ENCODE results near the gene CTBP1. TPM values are rescaled to one million over a fixed set of nuclear protein-coding genes. Genes with fewer than 3 reads are reported as not detected.
A peak's percentile ranks its signal among the peaks of the same experiment; 100 is the strongest.

The CTBP1 gene
- polyA plus RNA-seq, 3 donors: 21.3 to 226 (median 42.1) TPM

DNA sequence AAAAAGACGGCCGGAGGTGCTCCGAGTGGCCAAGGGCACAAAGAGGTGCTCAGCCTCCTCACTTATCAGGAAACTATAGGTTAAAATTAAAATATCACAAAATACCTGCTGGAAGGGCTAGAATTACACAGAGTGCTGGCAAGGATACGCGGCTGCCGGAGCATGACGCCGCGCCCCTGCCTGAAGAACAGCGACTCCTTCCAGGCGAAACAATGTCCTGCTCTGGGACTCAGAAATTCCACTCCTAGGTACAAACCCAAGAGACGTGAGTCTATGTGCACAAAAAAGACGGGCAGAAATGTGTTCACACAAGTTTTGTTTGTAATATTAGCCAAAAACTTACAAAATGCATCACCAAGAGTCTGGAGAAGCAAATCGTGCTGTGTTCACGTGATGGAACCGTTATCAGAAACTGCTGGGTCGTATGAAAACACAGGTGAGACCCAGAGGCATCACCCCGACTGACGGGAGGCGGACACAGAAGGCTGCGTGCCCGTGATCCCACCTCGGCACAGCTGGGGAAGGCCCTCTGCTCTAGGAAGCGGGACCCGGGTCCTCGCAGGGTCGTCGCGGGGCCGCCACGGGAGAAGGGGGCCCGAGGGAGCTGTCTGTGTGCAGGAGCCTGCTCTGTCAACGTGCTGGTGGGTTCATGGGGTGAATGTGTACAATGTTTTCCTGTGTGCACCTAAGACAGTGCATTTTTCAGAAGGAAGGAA lies 27.6 kb downstream of the CTBP1 start:
- DNase-seq: no peak
- Histone ChIP-seq H3K4me1 (ENCODE audit: control insufficient read depth in 1 of 2, insufficient read depth in 2 of 2, low read length in 2 of 2) (peaks cover 32 to 40% of the 10 kb centered on the region in 2 donors), H3K4me3 (replicated peaks in 1 of 3; ENCODE audit: low read depth in 2 of 3, low read length in 3 of 3) (no peak overlapping the region), H3K36me3 (replicated peaks in 1 of 2; ENCODE audit: control insufficient read depth in 1 of 2, insufficient read depth in 2 of 2, low read length in 2 of 2) (peaks cover 43 to 66% of the 10 kb centered on the region in 2 donors), H4K20me1 (ENCODE audit: insufficient read depth, low read length) (peaks cover 89% of the 10 kb centered on the region), H2AFZ (ENCODE audit: insufficient read depth, low read depth, low read length, poor library complexity, severe bottlenecking) (no peak overlapping the region), H3K9ac (ENCODE audit: insufficient read depth, low read length, poor library complexity, severe bottlenecking) (no peak overlapping the region), H3K4me2 (replicated peaks; ENCODE audit: extremely low read depth, low read length, poor library complexity, severe bottlenecking) (no peak overlapping the region), H3K9me3 (replicated peaks in 1 of 2; ENCODE audit: control insufficient read depth in 1 of 2, insufficient read depth in 1 of 2, low read length in 2 of 2) (no peaks in the 10 kb centered on the region), H3K27me3 (ENCODE audit: control insufficient read depth in 2 of 2, insufficient read depth in 2 of 2, low read length in 2 of 2) (no peaks in the 10 kb centered on the region), H3K27ac (ENCODE audit: low read depth in 1 of 2, low read length in 2 of 2) (no peak overlapping the region), H3K79me2 (ENCODE audit: insufficient read depth, low read length) (peaks cover 17% of the 10 kb centered on the region)
- peak overlapping the region in 2 of 7 donors; percentile 1 to 43 for H3K27ac Mint-ChIP-seq
- 96% methylated on average over 23 of the region's 33 CpGs for WGBS (ENCODE audit: insufficient coverage)
- peaks cover 45% of the 10 kb centered on the region for H3K4me1 Mint-ChIP-seq
- H3K9me3 Mint-ChIP-seq: no peaks in the 10 kb centered on the region
- peaks cover 56 to 74% of the 10 kb centered on the region in 2 donors for H3K36me3 Mint-ChIP-seq
- H3K4me3 Mint-ChIP-seq: no peak overlapping the region
- no peaks in the 10 kb centered on the region for H3K27me3 Mint-ChIP-seq (ENCODE audit: low read depth in 3 of 3)
- intact Hi-C loops (cut with micrococcal nuclease): no loop called here
- TF ChIP-seq, protein P1, sequence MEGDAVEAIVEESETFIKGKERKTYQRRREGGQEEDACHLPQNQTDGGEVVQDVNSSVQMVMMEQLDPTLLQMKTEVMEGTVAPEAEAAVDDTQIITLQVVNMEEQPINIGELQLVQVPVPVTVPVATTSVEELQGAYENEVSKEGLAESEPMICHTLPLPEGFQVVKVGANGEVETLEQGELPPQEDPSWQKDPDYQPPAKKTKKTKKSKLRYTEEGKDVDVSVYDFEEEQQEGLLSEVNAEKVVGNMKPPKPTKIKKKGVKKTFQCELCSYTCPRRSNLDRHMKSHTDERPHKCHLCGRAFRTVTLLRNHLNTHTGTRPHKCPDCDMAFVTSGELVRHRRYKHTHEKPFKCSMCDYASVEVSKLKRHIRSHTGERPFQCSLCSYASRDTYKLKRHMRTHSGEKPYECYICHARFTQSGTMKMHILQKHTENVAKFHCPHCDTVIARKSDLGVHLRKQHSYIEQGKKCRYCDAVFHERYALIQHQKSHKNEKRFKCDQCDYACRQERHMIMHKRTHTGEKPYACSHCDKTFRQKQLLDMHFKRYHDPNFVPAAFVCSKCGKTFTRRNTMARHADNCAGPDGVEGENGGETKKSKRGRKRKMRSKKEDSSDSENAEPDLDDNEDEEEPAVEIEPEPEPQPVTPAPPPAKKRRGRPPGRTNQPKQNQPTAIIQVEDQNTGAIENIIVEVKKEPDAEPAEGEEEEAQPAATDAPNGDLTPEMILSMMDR (IDR thresholded peaks at IDR 0.05): no peak

DNA sequence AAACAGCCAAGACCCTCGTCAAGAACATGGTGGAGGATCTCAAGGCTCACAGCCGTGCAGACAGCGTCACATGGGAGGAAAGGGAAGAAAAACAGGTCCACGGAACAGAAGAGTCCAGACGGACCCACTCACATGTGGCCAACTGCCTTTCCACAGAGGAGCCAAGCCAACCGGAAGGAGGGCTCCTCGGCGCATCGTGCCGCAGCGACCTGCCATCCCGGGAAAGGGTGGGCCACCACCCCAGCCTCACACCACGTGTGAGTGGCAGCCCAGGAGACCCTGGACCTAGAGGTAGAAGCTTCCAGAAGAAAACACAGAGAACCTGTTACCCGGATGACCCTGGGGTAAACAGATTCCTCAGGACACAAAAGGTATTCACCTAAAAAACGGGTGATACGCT lies 28.4 kb downstream of the CTBP1 start:
- over 99% methylated on average over 15 of the region's 16 CpGs for WGBS (ENCODE audit: insufficient coverage)
- H3K27me3 ChIP-seq (ENCODE audit: control insufficient read depth in 2 of 2, insufficient read depth in 2 of 2, low read length in 2 of 2): no peaks in the 10 kb centered on the region
- H3K36me3 ChIP-seq (replicated peaks in 1 of 2; ENCODE audit: control insufficient read depth in 1 of 2, insufficient read depth in 2 of 2, low read length in 2 of 2): peaks cover 43 to 66% of the 10 kb centered on the region in 2 donors
- no peaks in the 10 kb centered on the region for H3K9me3 ChIP-seq (replicated peaks in 1 of 2; ENCODE audit: control insufficient read depth in 1 of 2, insufficient read depth in 1 of 2, low read length in 2 of 2)
- TF ChIP-seq, protein P1 (IDR thresholded peaks at IDR 0.05): no peak
- Mint-ChIP-seq H3K27ac (peak overlapping the region in 1 of 7 donors; percentile 21), H3K9me3 (no peaks in the 10 kb centered on the region), H3K4me3 (no peak overlapping the region), H3K27me3 (ENCODE audit: low read depth in 3 of 3) (no peaks in the 10 kb centered on the region), H3K36me3 (peaks cover 55 to 74% of the 10 kb centered on the region in 2 donors), H3K4me1 (peaks cover 45% of the 10 kb centered on the region)
- intact Hi-C loops (cut with micrococcal nuclease): no loop called here
- H3K4me1 ChIP-seq (ENCODE audit: control insufficient read depth in 1 of 2, insufficient read depth in 2 of 2, low read length in 2 of 2): peaks cover 32 to 41% of the 10 kb centered on the region in 2 donors
- peaks cover 17% of the 10 kb centered on the region for H3K79me2 ChIP-seq (ENCODE audit: insufficient read depth, low read length)
- H3K4me3 ChIP-seq (replicated peaks in 1 of 3; ENCODE audit: low read depth in 2 of 3, low read length in 3 of 3): no peak overlapping the region
- H4K20me1 ChIP-seq (ENCODE audit: insufficient read depth, low read length): peaks cover 89% of the 10 kb centered on the region
- H3K27ac ChIP-seq (ENCODE audit: low read depth in 1 of 2, low read length in 2 of 2): no peak overlapping the region
- DNase-seq: no peak
- H3K9ac ChIP-seq (ENCODE audit: insufficient read depth, low read length, poor library complexity, severe bottlenecking): no peak overlapping the region
- no peak overlapping the region for H3K4me2 ChIP-seq (replicated peaks; ENCODE audit: extremely low read depth, low read length, poor library complexity, severe bottlenecking)
- H2AFZ ChIP-seq (ENCODE audit: insufficient read depth, low read depth, low read length, poor library complexity, severe bottlenecking): no peak overlapping the region
